ENCODE measurements around the gene SYT14.

Gene SYT14

GRCh38 chr1:209927466-209927865 lies 10.6 kb upstream of the SYT14 start:
- H3K27me3 ChIP-seq (ENCODE audit: insufficient read depth, low read depth): no peaks in the 10 kb centered on the region
- H3K4me3 ChIP-seq (IDR thresholded peaks at IDR 0.05; ENCODE audit: insufficient read depth, low read depth, low read length): no peak overlapping the region
- H2AFZ ChIP-seq (ENCODE audit: low read depth): no peak overlapping the region
- no peaks in the 10 kb centered on the region for H4K20me1 ChIP-seq (ENCODE audit: insufficient read depth)
- TF ChIP-seq CTCF (conservative IDR thresholded peaks at IDR 0.05; ENCODE audit: low read depth, low read length): no peak
- H3K4me1 ChIP-seq (ENCODE audit: low read depth, poor library complexity, severe bottlenecking): peaks cover 6% of the 10 kb centered on the region
- H3K9ac ChIP-seq: no peak overlapping the region
- no peaks in the 10 kb centered on the region for H3K79me2 ChIP-seq (ENCODE audit: insufficient read depth, low read depth)
- H3K4me2 ChIP-seq: no peak overlapping the region
- no peaks in the 10 kb centered on the region for H3K36me3 ChIP-seq (ENCODE audit: insufficient read depth)
- no peak overlapping the region for H3K27ac ChIP-seq

- Histone ChIP-seq H3K9ac (no peak overlapping the region), H2AFZ (ENCODE audit: low read depth) (no peak overlapping the region), H3K79me2 (ENCODE audit: insufficient read depth, low read depth) (no peaks in the 10 kb centered on the region), H3K27ac (no peak overlapping the region), H3K4me1 (ENCODE audit: low read depth, poor library complexity, severe bottlenecking) (peaks cover 6% of the 10 kb centered on the region), H3K27me3 (ENCODE audit: insufficient read depth, low read depth) (no peaks in the 10 kb centered on the region), H3K36me3 (ENCODE audit: insufficient read depth) (no peaks in the 10 kb centered on the region), H4K20me1 (ENCODE audit: insufficient read depth) (no peaks in the 10 kb centered on the region), H3K4me2 (no peak overlapping the region), H3K4me3 (IDR thresholded peaks at IDR 0.05; ENCODE audit: insufficient read depth, low read depth, low read length) (no peak overlapping the region)
- no peak for TF ChIP-seq CTCF (conservative IDR thresholded peaks at IDR 0.05; ENCODE audit: low read depth, low read length)
Observed at GRCh38 chr1:209929751-209930150, 8.3 kb upstream of the SYT14 start.

- H3K27ac ChIP-seq: no peak overlapping the region
- H2AFZ ChIP-seq (ENCODE audit: low read depth): no peak overlapping the region
- H3K4me1 ChIP-seq (ENCODE audit: low read depth, poor library complexity, severe bottlenecking): peaks cover 3% of the 10 kb centered on the region
- no peaks in the 10 kb centered on the region for H3K36me3 ChIP-seq (ENCODE audit: insufficient read depth)
- H3K4me2 ChIP-seq: no peak overlapping the region
- H3K79me2 ChIP-seq (ENCODE audit: insufficient read depth, low read depth): no peaks in the 10 kb centered on the region
- H3K4me3 ChIP-seq (IDR thresholded peaks at IDR 0.05; ENCODE audit: insufficient read depth, low read depth, low read length): no peak overlapping the region
- no peak overlapping the region for H3K9ac ChIP-seq
- no peaks in the 10 kb centered on the region for H4K20me1 ChIP-seq (ENCODE audit: insufficient read depth)
- no peak for TF ChIP-seq CTCF (conservative IDR thresholded peaks at IDR 0.05; ENCODE audit: low read depth, low read length)
- H3K27me3 ChIP-seq (ENCODE audit: insufficient read depth, low read depth): no peaks in the 10 kb centered on the region
Observed at GRCh38 chr1:209931141-209931540, 6.9 kb upstream of the SYT14 start.

GRCh38 chr1:209936125-209936524 lies 1.9 kb upstream of the SYT14 start:
- Histone ChIP-seq H3K4me1 (ENCODE audit: low read depth, poor library complexity, severe bottlenecking) (peaks cover 4% of the 10 kb centered on the region), H3K27ac (no peak overlapping the region), H3K4me3 (IDR thresholded peaks at IDR 0.05; ENCODE audit: insufficient read depth, low read depth, low read length) (no peak overlapping the region), H2AFZ (ENCODE audit: low read depth) (no peak overlapping the region), H3K9ac (no peak overlapping the region), H3K27me3 (ENCODE audit: insufficient read depth, low read depth) (no peaks in the 10 kb centered on the region), H3K36me3 (ENCODE audit: insufficient read depth) (no peaks in the 10 kb centered on the region), H3K79me2 (ENCODE audit: insufficient read depth, low read depth) (no peaks in the 10 kb centered on the region), H3K4me2 (no peak overlapping the region), H4K20me1 (ENCODE audit: insufficient read depth) (no peaks in the 10 kb centered on the region)
- no peak for TF ChIP-seq CTCF (conservative IDR thresholded peaks at IDR 0.05; ENCODE audit: low read depth, low read length)

Data from KMS-11 (cell line).